SK-N-SH treated with all-trans-retinoic acid at 6 μM for 48 hours (cell line): ENCODE measurements around the gene PHETA2.
"Not testable (repeated sequence)": the region's sequence is repeated elsewhere in the genome, so short reads cannot be mapped to it uniquely, and the experiment has no call there.

Source experiments
- ARNTL ChIP-seq: fragments of 450-650 bp; formaldehyde crosslinking; IDR thresholded peaks from 2 replicates; pipeline ENCODE4 v1.5.0; 2020; ENCODE audit warnings: low read depth, mild to moderate bottlenecking, moderate library complexity, borderline replicate concordance
- OSR1 ChIP-seq: fragments of 250-450 bp; sonication (Bioruptor Pico); IDR thresholded peaks from 2 replicates; pipeline ENCODE4 v1.8.0; 2022; ENCODE audit warnings: moderate library complexity, mild to moderate bottlenecking, inconsistent platforms
- PATZ1 ChIP-seq: fragments of 250-450 bp; sonication (Bioruptor Pico); IDR thresholded peaks from 2 replicates; pipeline ENCODE4 v1.8.0; 2020; ENCODE audit warnings: mild to moderate bottlenecking, moderate library complexity, borderline replicate concordance
- POU6F1 ChIP-seq: fragments of 250-450 bp; sonication (Bioruptor Pico); IDR thresholded peaks from 2 replicates; pipeline ENCODE4 v1.8.0; 2021; ENCODE audit warnings: low read depth, mild to moderate bottlenecking, moderate library complexity, borderline replicate concordance
- PPARA ChIP-seq: fragments of 250-450 bp; sonication (Bioruptor Pico); IDR thresholded peaks from 2 replicates; pipeline ENCODE4 v1.5.0; 2020; ENCODE audit warnings: mild to moderate bottlenecking, borderline replicate concordance
- SNAI2 ChIP-seq: fragments of 250-450 bp; sonication (Bioruptor Pico); IDR thresholded peaks from 2 replicates; pipeline ENCODE4 v1.5.0; 2020; ENCODE audit warnings: mild to moderate bottlenecking, moderate library complexity
- TSHZ2 ChIP-seq: fragments of 250-450 bp; sonication (Bioruptor Pico); IDR thresholded peaks from 2 replicates; pipeline ENCODE4 v1.5.0; 2020; ENCODE audit warnings: mild to moderate bottlenecking, moderate library complexity
- ZC3H10 ChIP-seq: fragments of 250-450 bp; sonication (Bioruptor Pico); IDR thresholded peaks from 2 replicates; pipeline ENCODE4 v1.5.1; 2021; ENCODE audit warnings: mild to moderate bottlenecking, moderate library complexity
- ZFP3 ChIP-seq: fragments of 250-450 bp; sonication (Bioruptor Pico); IDR thresholded peaks from 2 replicates; pipeline ENCODE4 v1.5.0; 2020; ENCODE audit warnings: mild to moderate bottlenecking, moderate library complexity
- ZFP30 ChIP-seq: fragments of 450-650 bp; formaldehyde crosslinking; IDR thresholded peaks from 2 replicates; pipeline ENCODE4 v1.5.0; 2022; ENCODE audit warnings: mild to moderate bottlenecking, moderate library complexity
- ZNF565 ChIP-seq: fragments of 450-650 bp; formaldehyde crosslinking; conservative IDR thresholded peaks from 2 replicates; pipeline ENCODE4 v1.5.0; 2020; ENCODE audit warnings: low read depth, mild to moderate bottlenecking, moderate library complexity
- ZNF70 ChIP-seq: fragments of 450-650 bp; formaldehyde crosslinking; IDR thresholded peaks from 2 replicates; pipeline ENCODE4 v1.5.0; 2020; ENCODE audit warnings: mild to moderate bottlenecking, moderate library complexity
- ZNF8 ChIP-seq: fragments of 450-650 bp; formaldehyde crosslinking; IDR thresholded peaks from 2 replicates; pipeline ENCODE4 v1.5.0; 2020; ENCODE audit warnings: mild to moderate bottlenecking, moderate library complexity

GRCh38 chr22:42120231-42121021, 46.4 kb downstream of the PHETA2 start:
- TF ChIP-seq ARNTL (CRISPR knock-in tag); ZFP3; OSR1 (CRISPR knock-in tag); ZNF70 (CRISPR knock-in tag); TSHZ2 (CRISPR knock-in tag); POU6F1 (CRISPR knock-in tag); PATZ1 (CRISPR knock-in tag); ZC3H10 (CRISPR knock-in tag); ZNF565 (CRISPR knock-in tag); PPARA (CRISPR knock-in tag); ZFP30; SNAI2 (CRISPR knock-in tag); ZNF8 (CRISPR knock-in tag): not testable (repeated sequence)
